NCI-H2107 (cell line): ENCODE results near the gene UBAC2.
"Not testable (repeated sequence)": the region's sequence is repeated elsewhere in the genome, so short reads cannot be mapped to it uniquely, and the experiment has no call there.

Experiments used
- DNase-seq: peaks from one replicate; lab custom pipeline; 2025; lab: John Stamatoyannopoulos, UW

The UBAC2 gene

GRCh38 chr13:99214731-99215130, 14.1 kb downstream of the UBAC2 start:
- no peak for DNase-seq

GRCh38 chr13:99215184-99215830, 14.7 kb downstream of the UBAC2 start:
- no peak for DNase-seq

GRCh38 chr13:99217461-99218110, 16.9 kb downstream of the UBAC2 start:
- no peak for DNase-seq

GRCh38 chr13:99218126-99218525, 17.5 kb downstream of the UBAC2 start:
- no peak for DNase-seq

GRCh38 chr13:99218545-99218944, 17.9 kb downstream of the UBAC2 start:
- no peak for DNase-seq

GRCh38 chr13:99218969-99219368, 18.3 kb downstream of the UBAC2 start:
- no peak for DNase-seq

GRCh38 chr13:99220199-99220935, 19.7 kb downstream of the UBAC2 start:
- DNase-seq: no peak

GRCh38 chr13:99221567-99222239, 21.0 kb downstream of the UBAC2 start:
- DNase-seq: no peak

- no peak for DNase-seq
These were observed 22.9 kb downstream of the UBAC2 start for GRCh38 chr13:99223587-99223986.

- no peak for DNase-seq
These were observed 23.4 kb downstream of the UBAC2 start for GRCh38 chr13:99224021-99224420.

GRCh38 chr13:99225078-99225477, 24.4 kb downstream of the UBAC2 start:
- DNase-seq: no peak

GRCh38 chr13:99226513-99226912, 25.9 kb downstream of the UBAC2 start:
- DNase-seq: no peak

GRCh38 chr13:99227331-99227900, 26.8 kb downstream of the UBAC2 start:
- DNase-seq: no peak

- DNase-seq: no peak
These were observed 27.4 kb downstream of the UBAC2 start for GRCh38 chr13:99227909-99228688.

- no peak for DNase-seq
These were observed 28.4 kb downstream of the UBAC2 start for GRCh38 chr13:99228737-99229691.

GRCh38 chr13:99230588-99230987, 29.9 kb downstream of the UBAC2 start:
- not testable (repeated sequence) for DNase-seq

GRCh38 chr13:99230991-99231390, 30.3 kb downstream of the UBAC2 start:
- DNase-seq: no peak

- no peak for DNase-seq
These were observed 31.1 kb downstream of the UBAC2 start for GRCh38 chr13:99231721-99232120.

- DNase-seq: no peak
These were observed 37.5 kb downstream of the UBAC2 start for GRCh38 chr13:99237981-99238662.

- DNase-seq: no peak
These were observed 45.4 kb downstream of the UBAC2 start for GRCh38 chr13:99246100-99246499.
